Panc1 (cell line): ENCODE data around the gene GRN. TPM values are rescaled to one million over a fixed set of nuclear protein-coding genes. Genes with fewer than 3 reads are reported as not detected.

Source experiments
- ATAC-seq: fragments of 200-7000 bp; cut with Tn5 transposase; 2 replicates; pipeline ENCODE4 v1.9.1; 2020; ENCODE audit warnings: mild to moderate bottlenecking, moderate library complexity
- BruUV-seq: library from RNA; stranded (reverse); fragments of 400-500 nt; replicated peaks from 2 replicates; lab custom pipeline; 2021; lab: Mats Ljungman, UMichigan
- CTCF ChIA-PET: fragments of 300-600 bp; sonication (Branson Sonifier 250); formaldehyde crosslinking; loops from one replicate; lab custom pipeline; 2022; ENCODE audit warnings: antibody characterized with exemption; lab: Charles Lee
- POLR2A ChIA-PET: fragments of 300-600 bp; sonication (Branson Sonifier 250); formaldehyde crosslinking; loops from one replicate; lab custom pipeline; 2022; ENCODE audit warnings: antibody characterized with exemption; lab: Charles Lee
- DNase-seq: peaks from one replicate; pipeline ENCODE4 v3.0.0-alpha.2; 2010; ENCODE audit warnings: low read depth, low spot score
- H3K27ac ChIP-seq: 2 replicates; pipeline ENCODE4 v1.5.1; 2011; ENCODE audit warnings: mild to moderate bottlenecking, low read length, inconsistent platforms
- H3K27me3 ChIP-seq: fragments of 200-500 bp; sonication (Bioruptor generic); 2 replicates; pipeline ENCODE4 v1.6.0; 2014; ENCODE audit warnings: low read length, inconsistent platforms; ENCODE audit not compliant: control insufficient read depth, insufficient read depth
- H3K36me3 ChIP-seq: fragments of 200-500 bp; sonication (Bioruptor generic); 2 replicates; pipeline ENCODE4 v1.5.1; 2014; ENCODE audit warnings: inconsistent platforms, mild to moderate bottlenecking, low read length, moderate library complexity; ENCODE audit not compliant: control insufficient read depth, insufficient read depth
- H3K4me1 ChIP-seq: 2 replicates; pipeline ENCODE4 v1.5.1; 2011; ENCODE audit warnings: inconsistent platforms, mild to moderate bottlenecking, low read length, moderate library complexity; ENCODE audit not compliant: control insufficient read depth, insufficient read depth
- H3K4me3 ChIP-seq, 2 experiments: 2 replicates each; pipeline ENCODE4 v1.5.1; 2011 to 2012; ENCODE audit warnings: low read depth in 2 of 2, low read length in 2 of 2, mild to moderate bottlenecking in 2 of 2, inconsistent platforms in 1 of 2, moderate library complexity in 1 of 2
- H3K9me3 ChIP-seq: fragments of 200-500 bp; sonication (Bioruptor generic); 2 replicates; pipeline ENCODE4 v1.5.1; 2014; ENCODE audit warnings: low read depth, mild to moderate bottlenecking, inconsistent platforms, low read length, moderate library complexity; ENCODE audit not compliant: control insufficient read depth, insufficient read depth
- CTCF ChIP-seq: fragments of 450-650 bp; IDR thresholded peaks from 2 replicates; pipeline ENCODE4 v1.5.1; 2017; ENCODE audit warnings: mild to moderate bottlenecking
- POLR2AphosphoS5 ChIP-seq: IDR thresholded peaks from 2 replicates; pipeline ENCODE4 v1.6.1; 2012; ENCODE audit warnings: mild to moderate bottlenecking, low read depth, low read length, moderate library complexity
- REST ChIP-seq, 2 experiments: IDR thresholded peaks; 2 replicates each; pipeline ENCODE4 v1.6.1; 2011 to 2012; ENCODE audit warnings: low read depth in 2 of 2, control low read depth in 1 of 2, low read length in 1 of 2, mild to moderate bottlenecking in 1 of 2, moderate library complexity in 1 of 2; ENCODE audit not compliant: insufficient read depth in 1 of 2
- SIN3A ChIP-seq: IDR thresholded peaks from 2 replicates; pipeline ENCODE4 v1.6.1; 2012; ENCODE audit warnings: low read depth, mild to moderate bottlenecking, low read length, moderate library complexity, borderline replicate concordance; ENCODE audit not compliant: insufficient read depth
- TCF7L2 ChIP-seq: IDR thresholded peaks from 2 replicates; pipeline ENCODE4 v1.6.1; 2011; ENCODE audit warnings: mild to moderate bottlenecking, low read depth, low read length, inconsistent platforms
- in situ Hi-C: cut with HindIII; loops from 2 replicates; pipeline ENCODE4 v1.10.0; 2016; ENCODE audit warnings: low sequenced_read_pairs, low pct_unique_long_range_greater_than_20kb
- intact Hi-C: fragments of 100-400 bp; cut with micrococcal nuclease; formaldehyde crosslinking; loops from one replicate; pipeline ENCODE4 v1.10.0; 2022; ENCODE audit not compliant: unreplicated experiment
- total RNA-seq: library from RNA; stranded (reverse); gene quantifications from one replicate; pipeline ENCODE4 v1.2.1, GENCODE V29; 2021; ENCODE audit not compliant: unreplicated experiment

GRN gene
- total RNA-seq, 1 experiment from 2014 or later = 304 TPM

- Histone ChIP-seq H3K4me3 (no peak overlapping the region), H3K9me3 (no peaks in the 10 kb centered on the region), H3K27ac (no peak overlapping the region), H3K4me1 (no peaks in the 10 kb centered on the region), H3K27me3 (no peaks in the 10 kb centered on the region), H3K36me3 (no peaks in the 10 kb centered on the region)
- CTCF ChIA-PET = interaction anchor here (0.6 kb wide), 1 partner anchor 36 kb away, joined by 4 read pairs; no protein-coding TSS in a partner anchor
- in situ Hi-C loops (no loop called here), intact Hi-C loops (no loop called here)
- ATAC-seq (no peak), DNase-seq (no peak)
- TF ChIP-seq REST (IDR thresholded peaks at IDR 0.05; ENCODE audit: insufficient read depth in 1 of 2, low read depth in 2 of 2, low read length in 1 of 2) (no peak), TCF7L2 (no peak)
- BruUV-seq = no TSS peak
- POLR2A ChIA-PET = no interaction called here
Measured at GRCh38 chr17:44379887-44380286, 34.8 kb downstream of the GRN start.

- Histone ChIP-seq H3K4me1 (no peaks in the 10 kb centered on the region), H3K27me3 (no peaks in the 10 kb centered on the region), H3K36me3 (no peaks in the 10 kb centered on the region), H3K27ac (no peak overlapping the region), H3K4me3 (no peak overlapping the region), H3K9me3 (no peaks in the 10 kb centered on the region)
- TF ChIP-seq TCF7L2 (no peak), SIN3A (no peak), POLR2AphosphoS5 (no peak), CTCF (no peak), REST (IDR thresholded peaks at IDR 0.05; ENCODE audit: insufficient read depth in 1 of 2, low read depth in 2 of 2, low read length in 1 of 2) (no peak)
- intact Hi-C loops (no loop called here), in situ Hi-C loops (no loop called here)
- no TSS peak for BruUV-seq
- ChIA-PET POLR2A (no interaction called here), CTCF (interaction anchor here (0.6 kb wide), 1 partner anchor 36 kb away, joined by 4 read pairs; no protein-coding TSS in a partner anchor)
- no peak for ATAC-seq
- no peak for DNase-seq
Measured at GRCh38 chr17:44380767-44381166, 35.7 kb downstream of the GRN start.
